ENCODE data around the gene THTPA.
"Not testable (repeated sequence)": the region's sequence is repeated elsewhere in the genome, so short reads cannot be mapped to it uniquely, and the experiment has no call there.

Gene THTPA

GRCh38 chr14:23568021-23568599, 12.0 kb downstream of the THTPA start:
- no peak for DNase-seq

GRCh38 chr14:23568600-23569331, 12.7 kb downstream of the THTPA start:
- DNase-seq = no peak

- no peak for DNase-seq
These were observed 13.5 kb downstream of the THTPA start for GRCh38 chr14:23569443-23570151.

- no peak for DNase-seq
These were observed 14.9 kb downstream of the THTPA start for GRCh38 chr14:23570806-23571483.

GRCh38 chr14:23571701-23572523, 15.8 kb downstream of the THTPA start:
- DNase-seq = no peak

GRCh38 chr14:23572524-23572828, 16.4 kb downstream of the THTPA start:
- no peak for DNase-seq

- DNase-seq = no peak
These were observed 16.8 kb downstream of the THTPA start for GRCh38 chr14:23572836-23573235.

GRCh38 chr14:23573384-23574015, 17.4 kb downstream of the THTPA start:
- DNase-seq = no peak

GRCh38 chr14:23577004-23577681, 21.1 kb downstream of the THTPA start:
- DNase-seq = no peak

- no peak for DNase-seq
These were observed 21.8 kb downstream of the THTPA start for GRCh38 chr14:23577710-23578392.

GRCh38 chr14:23578560-23579310, 22.7 kb downstream of the THTPA start, which contains the start of gene JPH4:
TSS of gene JPH4 (minus strand) at chr14:23578790. CDS start at chr14:23577453, 1,337 bp downstream.
- DNase-seq = no peak

- DNase-seq = no peak
These were observed 23.2 kb downstream of the THTPA start for GRCh38 chr14:23579311-23579630.

GRCh38 chr14:23579739-23580138, 23.7 kb downstream of the THTPA start:
- DNase-seq = no peak

GRCh38 chr14:23580152-23580926, 24.3 kb downstream of the THTPA start:
- no peak for DNase-seq

GRCh38 chr14:23580948-23581281, 24.8 kb downstream of the THTPA start:
- DNase-seq = no peak

GRCh38 chr14:23582906-23583760, 27.1 kb downstream of the THTPA start:
- DNase-seq = no peak

GRCh38 chr14:23583761-23584526, 27.9 kb downstream of the THTPA start:
- not testable (repeated sequence) for DNase-seq

Measured in activated T-cell treated with anti-CD3 and anti-CD28 coated beads, Interleukin-2, amount 50 U/mL, for 1 hour (primary cell).